Thoracic aorta (tissue), 2 donors: Measurements from ENCODE around the gene ITM2C. TPM values are rescaled to one million over a fixed set of nuclear protein-coding genes. Genes with fewer than 3 reads are reported as not detected.

ENCODE experiments used
- ATAC-seq: fragments of 150-250 bp; one replicate; pipeline ENCODE4 v1.8.0; 2017; ENCODE audit warnings: low read depth; ENCODE audit not compliant: insufficient number of reproducible peaks, low FRiP score
- DNase-seq: peaks from one replicate; pipeline ENCODE4 v3.0.0-alpha.2; 2020; ENCODE audit warnings: low spot score
- H3K27ac ChIP-seq, 2 donors: fragments of 200-600 bp; sonication (generic); 1 replicate in 1 of 2; 2 replicates in 1 of 2; pipeline ENCODE4 v1.5.1; 2016; ENCODE audit warnings: mild to moderate bottlenecking in 2 of 2, moderate library complexity in 2 of 2
- H3K27me3 ChIP-seq: fragments of 200-600 bp; sonication (generic); replicated peaks from 2 replicates; pipeline ENCODE4 v1.6.0; 2016; ENCODE audit warnings: mild to moderate bottlenecking; ENCODE audit not compliant: insufficient read depth
- H3K36me3 ChIP-seq: fragments of 200-600 bp; sonication (generic); one replicate; pipeline ENCODE4 v1.5.1; 2016
- H3K4me1 ChIP-seq, 2 donors: fragments of 200-600 bp; sonication (generic); 1 replicate in 1 of 2; 2 replicates in 1 of 2; pipeline versions ENCODE4 v1.5.1 to v1.6.0; 2016; ENCODE audit warnings: low read depth in 2 of 2, mild to moderate bottlenecking in 1 of 2; ENCODE audit not compliant: control insufficient read depth in 1 of 2
- H3K4me3 ChIP-seq: fragments of 200-600 bp; sonication (generic); 2 replicates; pipeline ENCODE4 v1.5.1; 2016; ENCODE audit warnings: mild to moderate bottlenecking
- H3K9me3 ChIP-seq: fragments of 200-600 bp; sonication (generic); 2 replicates; pipeline ENCODE4 v1.5.1; 2016
- CTCF ChIP-seq: fragments of 200-600 bp; sonication (generic); IDR thresholded peaks from one replicate; pipeline ENCODE4 v1.5.1; 2019; ENCODE audit warnings: antibody characterized with exemption
- total RNA-seq, 2 donors: library from RNA; depleted of rRNA; stranded (reverse); fragments of >200 nt; gene quantifications; one replicate each; pipeline versions ENCODE4 v1.1.0 to v1.2.3, GENCODE V29; 2016

ITM2C gene
- total RNA-seq, 2 donors from 2014 or later: 65.5 to 70.6 TPM

GRCh38 chr2:230866756-230867523 is 2.2 kb downstream of the ITM2C start:
- DNase-seq (no peak), ATAC-seq (no peak)
- Histone ChIP-seq H3K27me3 (no peaks in the 10 kb centered on the region), H3K27ac (peak overlapping the region; percentile 13 to 63), H3K4me1 (peaks cover 20 to 63% of the 10 kb centered on the region in 2 donors), H3K9me3 (no peaks in the 10 kb centered on the region), H3K36me3 (no peaks in the 10 kb centered on the region), H3K4me3 (peak overlapping the region; percentile 79)
- TF ChIP-seq CTCF: no peak

- no peak for TF ChIP-seq CTCF
- no peak for ATAC-seq
- Histone ChIP-seq H3K4me3 (no peak overlapping the region), H3K27ac (peak overlapping the region in 1 of 2 donors; percentile 63), H3K36me3 (no peaks in the 10 kb centered on the region), H3K27me3 (no peaks in the 10 kb centered on the region), H3K4me1 (peaks cover 20 to 72% of the 10 kb centered on the region in 2 donors), H3K9me3 (no peaks in the 10 kb centered on the region)
- no peak for DNase-seq
Observed at GRCh38 chr2:230868161-230868946, 3.6 kb downstream of the ITM2C start.

GRCh38 chr2:230868947-230869913 is 4.5 kb downstream of the ITM2C start:
- Histone ChIP-seq H3K27me3 (no peaks in the 10 kb centered on the region), H3K36me3 (no peaks in the 10 kb centered on the region), H3K4me3 (no peak overlapping the region), H3K27ac (peak overlapping the region in 1 of 2 donors; percentile 63), H3K4me1 (peaks cover 20 to 72% of the 10 kb centered on the region in 2 donors), H3K9me3 (no peaks in the 10 kb centered on the region)
- ATAC-seq (no peak), DNase-seq (no peak)
- no peak for TF ChIP-seq CTCF

GRCh38 chr2:230869914-230870543 is 5.3 kb downstream of the ITM2C start:
- no peaks in the 10 kb centered on the region for H3K9me3 ChIP-seq
- no peaks in the 10 kb centered on the region for H3K27me3 ChIP-seq
- DNase-seq: no peak
- peak overlapping the region; percentile 23 to 58 for H3K27ac ChIP-seq
- ATAC-seq: no peak
- no peak for TF ChIP-seq CTCF
- H3K4me3 ChIP-seq: peak overlapping the region; percentile 10
- peaks cover 20 to 72% of the 10 kb centered on the region in 2 donors for H3K4me1 ChIP-seq
- H3K36me3 ChIP-seq: no peaks in the 10 kb centered on the region
